NCI-H526 treated with DMSO at 0.1 percent for 48 hours (cell line): ENCODE results near the gene MAD1L1.
"Not testable (repeated sequence)": the region's sequence is repeated elsewhere in the genome, so short reads cannot be mapped to it uniquely, and the experiment has no call there.

ENCODE experiments used
- DNase-seq: peaks from one replicate; lab custom pipeline; 2025; lab: John Stamatoyannopoulos, UW

The MAD1L1 gene

GRCh38 chr7:1971946-1972654 is 260.6 kb downstream of the MAD1L1 start:
- no peak for DNase-seq

DNA sequence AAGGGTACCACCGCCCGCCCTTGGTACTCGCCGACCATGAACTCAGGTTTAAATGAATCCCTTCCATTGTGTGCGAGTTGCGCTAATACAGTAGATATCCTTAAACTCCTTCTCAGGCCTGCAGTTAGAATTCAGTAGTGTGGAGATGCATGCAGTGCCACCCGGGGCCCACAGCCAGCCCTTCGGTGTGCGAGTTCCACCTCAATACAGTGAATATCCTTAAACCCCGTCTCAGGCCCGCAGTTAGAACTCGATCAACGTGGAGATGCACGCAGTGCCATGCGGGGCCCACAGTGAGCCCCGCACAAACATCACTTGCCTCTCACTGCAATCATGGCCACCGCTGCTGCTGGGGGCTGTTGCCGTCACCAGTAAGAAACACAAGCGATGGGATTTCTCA is 261.9 kb downstream of the MAD1L1 start:
- DNase-seq, result no peak

DNA sequence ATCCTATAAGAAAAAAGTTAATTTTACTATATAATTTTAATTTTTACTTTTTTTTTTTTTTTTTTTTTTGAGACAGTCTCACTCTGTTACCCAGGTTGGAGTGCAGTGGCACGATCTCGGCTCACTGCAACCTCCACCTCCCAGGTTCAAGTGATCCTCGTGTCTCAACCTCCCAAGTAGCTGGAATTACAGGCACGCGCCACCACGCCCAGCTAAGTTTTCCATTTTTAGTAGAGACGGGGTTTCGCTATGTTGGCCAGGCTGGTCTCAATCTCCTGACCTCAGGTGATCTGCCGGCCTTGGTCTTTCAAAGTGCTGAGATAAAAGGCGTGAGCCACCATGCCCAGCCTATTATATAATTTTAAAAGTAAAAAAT is 262.5 kb downstream of the MAD1L1 start:
- not testable (repeated sequence) for DNase-seq

DNA sequence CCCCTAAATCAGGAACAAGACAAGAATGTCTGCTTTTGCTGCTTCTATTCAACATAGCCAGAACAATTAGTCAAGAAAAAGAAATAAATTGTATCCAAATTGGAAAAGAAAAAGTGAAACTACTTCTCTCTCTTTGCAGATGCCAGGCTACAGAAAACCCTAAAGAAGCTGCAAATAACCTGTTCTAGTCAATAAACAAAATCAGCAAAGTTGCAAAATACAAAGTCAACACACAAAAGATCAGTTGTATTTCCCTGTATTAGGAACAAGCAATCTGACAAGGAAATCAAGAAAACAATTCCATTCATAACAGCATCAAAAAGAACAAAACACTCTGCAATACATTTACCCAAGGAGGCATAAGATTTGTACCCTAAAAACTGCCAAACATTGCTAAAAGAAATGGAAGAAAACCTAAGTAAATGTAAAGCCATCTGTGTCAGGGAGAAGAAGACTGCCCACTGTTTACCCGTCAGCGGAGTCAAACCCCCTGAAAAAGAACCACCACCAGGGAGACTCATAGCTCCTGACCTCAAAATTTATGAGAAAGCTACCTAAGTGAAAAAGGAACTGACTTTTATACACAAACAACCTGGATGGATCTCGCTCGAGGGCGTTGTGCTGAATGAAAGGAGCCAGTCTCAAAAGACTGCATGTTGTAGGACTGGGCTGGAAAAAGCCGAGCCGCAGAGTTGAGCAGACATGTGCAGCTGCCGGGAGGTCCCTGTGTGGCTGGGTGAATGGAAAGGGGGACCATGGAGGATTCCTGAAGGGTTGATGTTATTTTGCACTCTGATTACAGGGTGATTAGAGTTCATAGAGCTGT is 263.1 kb downstream of the MAD1L1 start:
- no peak for DNase-seq

GRCh38 chr7:1968397-1969111 is 264.2 kb downstream of the MAD1L1 start:
- no peak for DNase-seq

- no peak for DNase-seq
Measured at GRCh38 chr7:1967512-1968396, 265.0 kb downstream of the MAD1L1 start.

GRCh38 chr7:1966631-1967200 is 266.0 kb downstream of the MAD1L1 start:
- no peak for DNase-seq

GRCh38 chr7:1965579-1966294 is 267.0 kb downstream of the MAD1L1 start:
- no peak for DNase-seq

DNA sequence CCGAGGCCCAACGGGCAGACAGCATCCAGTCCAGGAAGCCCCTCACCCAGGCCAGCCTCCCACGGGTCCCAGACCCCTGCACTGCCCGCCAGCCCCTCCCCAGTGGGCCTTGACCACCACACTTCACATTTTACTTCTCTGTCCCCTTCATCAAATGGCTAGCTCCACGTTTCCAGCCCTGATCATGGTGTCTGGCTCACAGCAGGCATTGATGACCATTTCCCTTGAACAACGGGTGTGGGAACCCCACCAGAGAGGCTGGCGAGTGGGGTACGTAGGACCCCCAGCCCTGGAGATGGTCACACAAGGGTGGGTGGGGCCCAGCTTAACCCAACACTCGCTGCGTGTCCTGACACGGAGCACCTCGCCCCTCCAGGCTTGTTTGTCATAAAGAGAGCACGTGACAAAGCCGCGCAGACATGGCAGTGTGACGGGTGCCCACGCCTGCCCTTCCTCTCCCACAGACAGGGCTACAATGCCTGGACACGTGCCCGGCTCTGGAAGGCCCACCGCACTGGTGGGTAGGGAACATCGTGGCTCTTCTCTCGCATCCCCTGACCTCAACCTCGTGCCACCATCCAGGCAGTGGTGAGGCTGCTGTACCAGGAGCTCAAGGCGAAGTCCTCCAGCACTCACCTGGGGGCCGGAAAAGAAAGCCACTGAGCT is 267.7 kb downstream of the MAD1L1 start:
- no peak for DNase-seq

DNA sequence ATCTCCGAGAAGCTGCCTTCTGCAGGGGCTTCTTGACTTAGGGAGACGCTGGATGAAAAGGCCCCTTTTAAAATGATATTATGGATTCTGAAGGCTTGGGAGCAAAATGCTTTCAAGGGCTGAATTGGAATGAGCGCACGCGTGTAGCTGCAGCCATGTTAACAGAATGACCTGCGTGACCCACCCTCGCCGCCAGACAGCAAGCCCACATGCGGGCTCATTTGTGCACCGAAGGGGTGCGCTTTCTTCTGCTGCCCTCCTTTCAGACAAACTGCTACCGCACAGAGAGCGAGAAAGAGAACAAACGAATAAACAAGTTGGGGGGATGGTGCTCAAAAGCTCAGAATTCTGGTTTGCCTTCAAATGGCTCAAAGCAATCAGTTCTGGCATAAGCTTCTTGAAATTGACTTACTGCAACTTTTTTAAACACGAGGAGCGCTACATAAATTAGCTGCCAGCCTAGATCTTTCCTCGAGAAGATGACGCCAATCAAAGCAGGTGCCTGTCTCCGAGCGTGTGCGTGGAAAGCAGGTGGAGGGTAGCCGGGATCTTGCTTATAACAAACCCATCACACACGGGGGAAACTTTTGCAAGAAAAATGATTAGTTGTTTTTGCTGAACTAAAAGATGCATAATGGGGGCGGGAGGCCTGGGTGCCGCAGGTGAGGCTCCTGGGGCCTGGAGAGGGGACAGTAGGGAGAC is 268.4 kb downstream of the MAD1L1 start:
- no peak for DNase-seq

DNA sequence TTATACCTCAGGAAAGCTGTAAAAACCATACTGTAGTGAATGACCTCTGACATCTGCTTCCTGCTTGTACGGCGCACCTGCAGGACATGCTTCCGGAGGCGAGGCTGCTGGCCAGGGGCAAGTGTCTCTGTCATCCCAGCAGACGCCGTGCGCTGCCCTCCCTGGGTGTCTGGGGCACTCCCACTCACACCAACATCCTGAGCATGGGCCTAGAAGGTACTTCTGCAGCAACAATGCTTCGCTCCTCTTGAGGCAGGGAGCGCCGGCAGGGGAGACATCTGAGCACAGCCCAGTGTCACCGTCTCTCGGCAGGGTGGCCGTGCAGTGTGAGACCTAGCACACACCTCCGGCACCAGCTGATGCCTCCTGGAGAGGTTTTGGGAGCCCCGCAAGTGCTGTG is 269.2 kb downstream of the MAD1L1 start:
- no peak for DNase-seq

GRCh38 chr7:1961701-1962276 is 271.0 kb downstream of the MAD1L1 start:
- DNase-seq, result no peak

- no peak for DNase-seq
Measured at GRCh38 chr7:1959305-1959704, 273.4 kb downstream of the MAD1L1 start.

DNA sequence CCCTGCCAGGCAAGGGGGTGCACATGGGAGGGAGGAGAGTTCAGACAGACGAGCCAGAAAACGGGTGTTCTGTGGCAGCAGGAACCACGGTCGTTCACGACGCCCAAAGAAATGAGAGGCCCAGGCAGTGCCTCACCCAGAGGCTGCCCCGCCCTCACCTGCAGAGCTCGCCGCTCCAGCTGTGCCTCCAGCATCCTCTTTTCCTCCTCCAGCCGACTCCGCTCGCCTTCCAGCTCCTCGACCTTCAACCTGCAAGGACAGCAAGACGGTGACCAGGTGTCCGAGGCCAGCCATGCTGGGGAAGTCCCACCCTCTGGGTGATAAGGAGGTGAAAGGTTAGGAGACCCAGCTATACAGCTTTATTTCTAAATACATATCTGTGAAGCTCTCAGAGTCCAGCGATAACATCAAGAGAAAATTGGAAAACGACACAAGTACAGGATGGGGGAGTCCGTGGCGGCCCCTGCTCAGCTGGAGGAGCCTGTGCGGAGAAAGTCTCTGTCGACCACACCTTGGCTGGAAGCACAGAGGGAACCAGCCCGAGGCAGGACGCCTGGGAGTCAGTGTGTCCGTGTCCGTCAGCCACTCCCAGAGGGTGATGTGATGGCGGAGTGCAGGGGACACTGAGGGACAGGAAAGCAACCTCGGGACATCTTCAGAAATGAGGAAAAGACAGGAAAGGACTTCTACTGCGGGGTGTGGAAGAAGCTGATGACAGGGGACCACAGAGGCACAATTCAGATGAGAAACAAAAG is 275.1 kb downstream of the MAD1L1 start:
- no peak for DNase-seq

GRCh38 chr7:1956611-1957470 is 275.9 kb downstream of the MAD1L1 start:
- no peak for DNase-seq

GRCh38 chr7:1956141-1956540 is 276.6 kb downstream of the MAD1L1 start:
- no peak for DNase-seq

DNA sequence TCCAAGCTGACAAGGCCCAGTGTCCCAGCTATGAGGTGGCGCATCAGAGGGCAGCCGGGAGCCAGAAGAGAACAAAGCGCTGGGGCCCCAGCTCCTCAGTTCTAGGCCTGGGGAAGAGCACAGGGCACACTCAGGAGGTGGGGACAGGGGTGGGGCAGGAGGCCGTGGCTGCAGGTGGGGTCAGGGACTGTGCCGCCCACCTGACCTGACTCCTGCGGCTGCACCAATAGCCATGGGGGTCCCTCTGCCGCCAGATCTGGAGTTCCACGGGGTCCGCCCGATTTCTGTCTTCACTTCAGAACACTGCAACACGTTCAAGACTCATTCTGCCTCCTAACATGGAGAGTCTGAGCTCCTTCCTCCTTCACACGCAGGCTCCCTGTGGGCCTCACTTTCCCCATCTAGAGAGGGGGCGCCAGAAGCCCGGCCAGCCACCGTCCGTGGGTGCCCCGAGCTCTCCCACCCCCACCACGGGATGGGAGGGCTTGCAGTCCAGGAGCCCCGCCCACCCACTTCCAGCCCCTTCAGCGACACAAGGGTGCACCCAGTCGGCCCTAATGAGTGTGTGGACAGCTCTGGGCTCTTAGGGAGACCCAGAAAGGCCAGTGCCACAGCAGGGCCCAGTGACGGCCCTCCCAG is 278.3 kb downstream of the MAD1L1 start:
- no peak for DNase-seq
